Measurements from ENCODE around the gene CER1.
"Not testable (repeated sequence)": the region's sequence is repeated elsewhere in the genome, so short reads cannot be mapped to it uniquely, and the experiment has no call there.

The CER1 gene

GRCh38 chr9:14713187-14713767, 9.3 kb downstream of the CER1 start:
- DNase-seq, result no peak

DNA sequence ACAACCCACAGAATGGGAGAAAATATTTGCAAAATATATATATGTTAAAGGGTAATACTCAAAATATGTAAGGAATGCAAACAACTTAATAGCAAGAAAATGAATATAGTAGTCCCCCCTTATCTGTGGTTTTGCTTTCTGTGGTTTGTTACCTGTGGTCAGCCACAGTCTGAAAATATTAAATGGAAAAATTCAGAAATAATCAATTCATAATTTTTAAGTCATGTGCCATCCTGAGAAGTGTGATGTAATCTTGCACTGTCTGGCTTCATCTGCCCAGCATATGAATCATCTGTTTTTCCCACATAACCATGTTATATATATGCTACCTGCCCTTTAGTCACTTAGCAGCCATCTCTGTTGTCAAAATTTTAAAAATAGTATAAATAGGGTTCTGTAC, 11.7 kb downstream of the CER1 start:
- no peak for DNase-seq

DNA sequence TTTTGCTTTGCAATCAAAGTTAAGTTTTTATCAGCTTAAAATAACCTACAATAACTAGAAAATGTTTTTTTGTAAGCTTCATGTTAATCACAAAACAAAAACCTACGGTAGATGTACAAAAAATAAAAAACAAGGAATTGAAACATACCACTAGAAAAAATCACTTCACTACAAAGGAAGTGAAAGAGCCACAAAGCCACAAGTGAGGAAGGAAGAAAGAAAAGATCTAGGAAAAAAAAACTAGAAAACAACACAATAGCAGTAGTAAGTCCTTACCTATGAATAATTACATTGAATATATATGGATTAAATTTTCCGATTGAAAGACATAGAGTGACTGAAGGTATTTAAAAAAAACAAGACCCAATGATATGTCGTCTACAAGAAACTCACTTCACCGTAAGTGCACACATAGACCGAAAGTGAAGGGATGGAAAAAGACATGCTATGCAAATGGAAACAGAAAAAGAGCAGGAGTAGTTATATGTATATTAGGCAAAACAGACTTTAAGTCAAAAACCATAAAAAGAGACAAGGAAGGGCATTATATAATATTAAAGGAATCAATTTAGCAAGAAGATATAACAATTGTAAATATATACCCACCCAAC, 15.9 kb downstream of the CER1 start:
- DNase-seq, result no peak

GRCh38 chr9:14705079-14705478, 17.5 kb downstream of the CER1 start:
- DNase-seq, result no peak

DNA sequence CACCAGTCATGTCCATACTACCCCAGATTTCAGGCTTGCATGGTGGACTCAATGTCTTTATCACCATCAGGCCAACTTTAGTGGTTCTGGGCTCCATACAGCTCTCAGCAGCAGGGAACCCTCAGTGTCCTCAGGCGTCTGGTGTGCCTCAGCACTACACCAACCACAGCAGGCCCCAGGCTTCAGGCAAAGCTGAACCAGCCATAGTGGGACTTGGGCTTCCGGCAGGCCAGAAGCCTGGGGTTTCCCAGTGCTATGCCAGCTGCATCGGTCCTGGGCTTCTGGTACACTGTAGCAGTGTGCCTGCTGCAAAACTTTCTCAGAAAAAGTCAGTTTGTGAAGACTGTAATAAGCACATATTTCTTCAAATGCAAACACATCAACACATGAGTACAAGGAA, 18.3 kb downstream of the CER1 start:
- no peak for DNase-seq

GRCh38 chr9:14702200-14702720, 20.3 kb downstream of the CER1 start:
- DNase-seq, result no peak

DNA sequence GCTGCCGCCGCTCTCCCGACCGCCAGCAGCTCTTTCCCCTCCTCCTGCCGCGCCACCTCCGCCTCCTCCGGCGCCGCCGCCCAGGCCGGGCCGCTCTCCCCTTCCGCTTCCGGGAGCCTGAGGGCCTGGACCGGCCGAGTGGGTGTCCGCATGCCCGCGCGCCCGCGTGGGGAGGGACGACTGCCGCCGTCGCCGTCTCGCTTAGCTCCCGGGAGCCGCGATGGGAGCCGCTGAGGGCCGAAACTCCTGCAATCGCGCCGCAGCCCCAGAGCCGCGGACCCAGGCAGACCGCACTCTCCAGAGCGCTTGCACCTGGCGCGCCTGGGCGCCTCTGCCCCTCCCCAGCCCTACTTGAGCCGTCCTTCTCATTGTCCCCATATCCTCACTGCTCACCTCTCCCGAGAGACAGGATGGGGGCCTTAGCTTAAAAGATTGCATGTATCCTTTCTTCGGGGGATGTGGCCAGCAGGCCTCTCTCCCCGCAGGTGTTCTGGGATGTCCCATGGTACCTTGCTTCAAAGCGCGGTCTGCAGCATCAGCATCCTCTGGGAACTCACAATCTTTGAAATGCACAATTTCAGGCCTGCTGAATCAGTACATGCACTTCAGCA, 29.2 kb downstream of the CER1 start, which contains the start of gene ZDHHC21:
Gene ZDHHC21, minus strand, starts transcription at position 182 of the 611 bp plus-strand sequence. CDS start 19,092 bp downstream, outside the sequence.
- peak; percentile 59 for DNase-seq

DNA sequence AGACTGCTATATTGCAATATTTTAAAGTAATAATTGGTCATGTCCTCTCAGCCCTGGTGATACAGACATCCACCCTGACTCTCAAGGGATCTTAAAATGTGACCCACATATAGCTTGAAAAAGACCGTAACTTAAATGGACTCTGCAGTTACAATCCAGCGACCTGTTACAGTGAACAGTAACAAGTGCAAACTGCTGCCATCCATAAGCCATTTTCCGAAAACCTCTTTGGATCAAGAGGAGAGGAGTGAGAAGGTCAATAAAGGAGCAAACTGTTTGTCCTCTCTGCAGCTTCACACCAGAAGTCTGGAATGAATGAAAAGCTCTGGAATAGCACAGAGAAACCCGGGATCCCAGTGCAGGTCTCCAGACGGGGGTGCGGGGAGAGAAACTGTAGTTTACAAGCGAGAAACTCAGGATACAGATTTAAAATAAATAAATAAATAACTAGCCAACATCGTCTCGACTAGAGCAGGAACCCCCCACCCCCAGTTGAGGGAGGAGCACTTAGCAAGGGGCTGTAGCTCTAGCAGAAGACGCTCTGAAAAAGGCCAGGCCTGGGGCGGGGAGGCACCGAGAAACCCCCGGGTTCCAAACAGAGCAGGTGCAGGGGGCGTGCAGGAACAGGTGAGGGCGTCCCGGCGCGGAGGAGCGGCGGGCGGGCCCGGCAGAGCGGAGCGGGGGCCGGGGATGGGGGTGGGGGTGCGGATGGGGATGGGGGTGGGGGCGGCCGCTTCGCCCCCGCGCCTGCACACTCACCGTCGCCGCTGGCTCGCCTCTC, 29.9 kb downstream of the CER1 start:
- no peak for DNase-seq

DNA sequence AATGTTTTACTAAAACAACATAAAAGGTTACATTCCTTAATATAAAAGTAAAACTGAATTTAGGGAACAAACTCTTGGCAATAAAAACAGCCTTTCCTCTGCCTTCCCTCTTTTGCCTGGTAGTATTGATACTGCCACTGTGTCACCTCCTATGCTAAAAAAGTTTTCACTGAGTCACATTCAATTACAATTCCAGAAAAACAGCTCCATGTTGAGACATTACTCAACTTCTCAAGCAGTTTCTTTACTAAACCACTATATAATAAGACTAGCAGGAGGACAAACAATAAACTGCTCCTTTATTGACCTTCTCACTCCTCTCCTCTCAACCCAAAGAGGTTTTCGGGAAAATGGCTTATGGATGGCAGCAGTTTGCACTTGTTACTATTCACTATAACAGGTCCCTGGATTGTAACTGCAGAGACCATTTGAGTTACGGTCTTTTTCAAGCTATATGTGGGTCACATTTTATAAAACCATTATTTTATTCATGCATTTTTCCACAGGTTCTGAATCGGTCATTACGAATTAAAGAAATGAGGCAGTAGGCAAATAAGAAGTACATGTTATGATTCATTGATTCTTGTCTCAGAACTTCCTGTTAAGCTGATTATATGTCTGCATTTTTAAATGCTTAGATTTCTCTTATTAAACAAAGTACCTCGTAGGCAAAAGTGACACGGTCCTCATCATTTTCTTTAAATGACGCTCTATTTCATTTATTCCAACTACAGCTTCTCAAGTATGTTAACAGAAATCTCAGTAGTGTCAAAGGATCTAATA, 31.4 kb downstream of the CER1 start:
- DNase-seq, result no peak

- DNase-seq, result no peak
Observed at GRCh38 chr9:14687042-14687719, 35.4 kb downstream of the CER1 start.

GRCh38 chr9:14686168-14686567, 36.4 kb downstream of the CER1 start:
- no peak for DNase-seq

DNA sequence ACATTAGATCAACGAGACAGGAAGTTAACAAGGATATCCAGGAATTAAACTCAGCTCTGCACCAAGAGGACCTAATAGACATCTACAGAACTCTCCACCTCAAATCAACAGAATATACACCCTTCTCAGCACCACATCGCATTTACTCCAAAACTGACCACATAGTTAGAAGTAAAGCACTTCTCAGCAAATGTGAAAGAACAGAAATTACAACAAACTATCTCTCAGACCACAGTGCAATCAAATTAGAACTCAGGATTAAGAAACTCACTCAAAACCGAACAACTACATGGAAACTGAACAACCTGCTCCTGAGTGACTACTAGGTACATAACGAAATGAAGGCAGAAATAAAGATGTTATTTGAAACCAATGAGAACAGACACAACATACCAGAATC, 39.9 kb downstream of the CER1 start:
- DNase-seq, result not testable (repeated sequence)

DNA sequence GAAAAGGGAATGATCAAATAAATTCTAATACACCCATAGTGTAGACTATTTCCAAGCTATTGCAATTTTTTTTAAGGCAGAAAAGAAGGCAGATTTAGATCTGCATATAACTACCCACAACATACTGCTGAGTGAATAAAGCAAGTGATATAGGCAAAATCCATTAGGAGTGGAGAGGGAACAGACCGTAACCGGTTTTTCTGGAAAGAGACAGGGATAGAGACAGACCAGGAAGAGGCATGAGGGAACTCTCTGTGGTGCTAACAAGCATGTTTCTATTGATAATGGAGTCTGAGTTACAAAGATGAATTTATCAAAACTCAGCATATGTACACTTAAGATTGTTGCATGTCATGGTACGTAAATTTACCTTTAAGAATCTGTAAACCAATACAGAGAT, 43.8 kb downstream of the CER1 start:
- DNase-seq, result no peak

- no peak for DNase-seq
Observed at GRCh38 chr9:14677872-14678271, 44.7 kb downstream of the CER1 start.

GRCh38 chr9:14677396-14677795, 45.1 kb downstream of the CER1 start:
- DNase-seq, result no peak

DNA sequence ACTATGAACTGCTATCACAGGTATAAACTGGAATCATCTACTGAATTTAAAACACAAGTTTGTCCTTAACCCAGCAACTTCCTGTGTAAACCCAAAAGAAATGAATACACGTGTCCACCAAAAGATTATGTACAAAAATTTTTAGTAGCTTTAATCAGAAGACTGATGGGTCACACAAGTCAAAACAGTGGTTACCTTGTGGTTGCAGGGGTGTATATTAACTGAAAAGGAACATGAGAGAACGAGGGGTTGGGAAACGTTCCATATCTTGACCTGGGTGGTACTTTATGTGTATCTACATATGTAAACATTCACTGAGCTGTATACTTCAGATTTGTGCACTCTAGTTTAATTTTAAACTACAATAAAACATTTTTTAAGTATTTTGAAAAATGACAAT, 47.9 kb downstream of the CER1 start:
- DNase-seq, result no peak

DNA sequence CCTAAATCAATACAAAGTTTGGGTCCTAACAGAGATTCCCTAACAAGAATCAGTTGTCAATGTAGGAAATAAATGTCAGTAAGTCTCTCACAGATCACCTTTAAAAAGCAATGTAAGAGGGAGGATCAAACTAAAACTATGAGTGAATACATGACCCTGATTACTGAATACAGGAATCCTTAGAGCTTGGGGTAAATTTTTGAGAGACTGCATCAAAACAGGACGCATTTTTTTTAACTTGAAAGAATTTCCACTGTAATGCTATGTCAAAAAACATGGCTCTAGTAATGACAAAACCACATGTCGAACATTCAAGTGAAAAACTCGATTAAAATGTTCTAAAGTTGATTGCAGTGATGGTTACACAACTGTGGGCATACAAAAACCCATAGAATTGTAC, 51.2 kb downstream of the CER1 start:
- no peak for DNase-seq

GRCh38 chr9:14670718-14671117, 51.8 kb downstream of the CER1 start:
- no peak for DNase-seq
